Transverse colon (tissue), 4 donors: ENCODE results near the gene RHOB.

Experiments used
- CTCF ChIP-seq, 5 experiments: fragments of 200-600 bp in 3 of 5; fragments of 450-650 bp in 2 of 5; sonication (generic) in 3 of 5; IDR thresholded peaks; 1 replicate in 2 of 5; 2 replicates in 3 of 5; pipeline ENCODE4 v1.5.1; 2016 to 2017; ENCODE audit warnings: antibody characterized with exemption in 5 of 5, inconsistent platforms in 3 of 5, mild to moderate bottlenecking in 2 of 5, moderate library complexity in 1 of 5
- EP300 ChIP-seq: sonication (generic); formaldehyde crosslinking; IDR thresholded peaks from one replicate; pipeline ENCODE4 v1.6.1; 2017; ENCODE audit warnings: antibody characterized with exemption, low read depth
- POLR2A ChIP-seq: fragments of 450-650 bp; IDR thresholded peaks from one replicate; pipeline ENCODE4 v1.6.1; 2016; ENCODE audit warnings: antibody characterized with exemption, mild to moderate bottlenecking, moderate library complexity
- POLR2AphosphoS5 ChIP-seq, 3 donors: sonication (generic); formaldehyde crosslinking; IDR thresholded peaks; one replicate each; pipeline ENCODE4 v1.6.1; 2016; ENCODE audit warnings: antibody characterized with exemption in 3 of 3

DNA sequence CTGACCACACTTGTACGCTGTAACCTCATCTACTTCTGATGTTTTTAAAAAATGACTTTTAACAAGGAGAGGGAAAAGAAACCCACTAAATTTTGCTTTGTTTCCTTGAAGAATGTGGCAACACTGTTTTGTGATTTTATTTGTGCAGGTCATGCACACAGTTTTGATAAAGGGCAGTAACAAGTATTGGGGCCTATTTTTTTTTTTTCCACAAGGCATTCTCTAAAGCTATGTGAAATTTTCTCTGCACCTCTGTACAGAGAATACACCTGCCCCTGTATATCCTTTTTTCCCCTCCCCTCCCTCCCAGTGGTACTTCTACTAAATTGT lies 2.1 kb downstream of the RHOB start:
- no peak for TF ChIP-seq CTCF (IDR thresholded peaks at IDR 0.05)
- no peak for TF ChIP-seq EP300
- no peak for TF ChIP-seq POLR2A
- TF ChIP-seq POLR2AphosphoS5 (IDR thresholded peaks at IDR 0.05) = peak in 1 of 3 donors; percentile 1
